ENCODE results near the gene NCF4.

The NCF4 gene

GRCh38 chr22:36863281-36863680, 2.5 kb downstream of the NCF4 start:
- in situ Hi-C loops (cut with MboI; ENCODE audit: low sequenced_read_pairs), result no loop called here
- no peaks in the 10 kb centered on the region for H3K9me3 ChIP-seq
- H3K4me3 ChIP-seq, result no peak overlapping the region
- no peaks in the 10 kb centered on the region for H3K4me1 ChIP-seq
- 0 out of 2 replicates have a peak, but pooled peaks cover 3% of the 10 kb centered on the region for H3K27me3 ChIP-seq (ENCODE audit: low read depth)
- no peak for DNase-seq (ENCODE audit: low spot score in 2 of 2)
- no peaks in the 10 kb centered on the region for H3K36me3 ChIP-seq (replicated peaks)

- H3K36me3 ChIP-seq (replicated peaks), result no peaks in the 10 kb centered on the region
- no peaks in the 10 kb centered on the region for H3K9me3 ChIP-seq
- no peaks in the 10 kb centered on the region for H3K4me1 ChIP-seq
- DNase-seq (ENCODE audit: low spot score in 2 of 2), result no peak
- H3K4me3 ChIP-seq, result no peak overlapping the region
- in situ Hi-C loops (cut with MboI; ENCODE audit: low sequenced_read_pairs), result no loop called here
- H3K27me3 ChIP-seq (ENCODE audit: low read depth), result no peaks in the 10 kb centered on the region
Observed at GRCh38 chr22:36863979-36864378, 3.2 kb downstream of the NCF4 start.

DNA sequence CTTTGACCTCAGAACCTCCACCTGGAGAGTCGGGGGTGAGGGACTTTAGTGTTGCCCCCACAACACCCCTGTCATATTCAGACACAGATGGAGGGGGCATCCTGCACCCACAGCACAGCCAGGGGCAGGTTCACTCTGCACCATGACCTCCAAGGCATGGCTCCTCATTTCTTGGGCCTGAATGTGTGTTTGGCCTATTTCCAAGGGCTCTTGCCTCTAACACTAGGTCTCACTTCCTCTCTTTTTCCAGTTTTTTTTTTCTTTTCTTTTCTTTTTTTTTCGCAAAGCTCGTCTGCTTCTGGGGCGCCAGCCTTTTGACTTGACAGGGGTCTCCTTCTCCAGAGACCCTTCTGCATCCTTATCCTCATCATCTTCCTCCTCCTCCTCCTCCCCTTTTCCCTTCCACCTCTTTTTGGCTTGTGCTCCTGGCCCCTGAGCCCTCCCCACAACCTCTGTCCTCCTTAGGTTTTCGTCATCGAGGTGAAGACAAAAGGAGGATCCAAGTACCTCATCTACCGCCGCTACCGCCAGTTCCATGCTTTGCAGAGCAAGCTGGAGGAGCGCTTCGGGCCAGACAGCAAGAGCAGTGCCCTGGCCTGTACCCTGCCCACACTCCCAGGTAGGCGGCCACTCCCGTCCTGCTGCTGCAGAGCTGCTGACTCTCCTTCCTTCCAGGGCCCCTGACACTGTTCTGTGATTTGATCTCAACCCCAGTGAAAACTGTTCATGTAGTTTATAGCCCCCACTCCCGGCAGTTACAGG, 3.8 kb downstream of the NCF4 start:
- Histone ChIP-seq H3K4me3 (no peak overlapping the region), H3K9me3 (no peaks in the 10 kb centered on the region), H3K36me3 (replicated peaks) (no peaks in the 10 kb centered on the region), H3K27me3 (ENCODE audit: low read depth) (no peaks in the 10 kb centered on the region), H3K4me1 (no peaks in the 10 kb centered on the region)
- in situ Hi-C loops (cut with MboI; ENCODE audit: low sequenced_read_pairs), result no loop called here
- DNase-seq (ENCODE audit: low spot score in 2 of 2), result no peak

- Histone ChIP-seq H3K27me3 (ENCODE audit: low read depth) (no peaks in the 10 kb centered on the region), H3K9me3 (no peaks in the 10 kb centered on the region), H3K4me3 (no peak overlapping the region), H3K4me1 (no peaks in the 10 kb centered on the region), H3K36me3 (replicated peaks) (no peaks in the 10 kb centered on the region)
- no peak for DNase-seq (ENCODE audit: low spot score in 2 of 2)
- in situ Hi-C loops (cut with MboI; ENCODE audit: low sequenced_read_pairs), result no loop called here
Observed at GRCh38 chr22:36865346-36865745, 4.5 kb downstream of the NCF4 start.

- in situ Hi-C loops (cut with MboI; ENCODE audit: low sequenced_read_pairs), result no loop called here
- H3K4me1 ChIP-seq, result no peaks in the 10 kb centered on the region
- no peaks in the 10 kb centered on the region for H3K27me3 ChIP-seq (ENCODE audit: low read depth)
- H3K9me3 ChIP-seq, result no peaks in the 10 kb centered on the region
- no peak overlapping the region for H3K4me3 ChIP-seq
- no peak for DNase-seq (ENCODE audit: low spot score in 2 of 2)
- H3K36me3 ChIP-seq (replicated peaks), result no peaks in the 10 kb centered on the region
Observed at GRCh38 chr22:36867695-36868094, 6.9 kb downstream of the NCF4 start.

- Histone ChIP-seq H3K27me3 (ENCODE audit: low read depth) (no peaks in the 10 kb centered on the region), H3K9me3 (no peaks in the 10 kb centered on the region), H3K4me3 (no peak overlapping the region), H3K4me1 (no peaks in the 10 kb centered on the region), H3K36me3 (replicated peaks) (no peaks in the 10 kb centered on the region)
- no peak for DNase-seq (ENCODE audit: low spot score in 2 of 2)
- in situ Hi-C loops (cut with MboI; ENCODE audit: low sequenced_read_pairs), result no loop called here
Observed at GRCh38 chr22:36868546-36869181, 7.9 kb downstream of the NCF4 start.

- Histone ChIP-seq H3K9me3 (no peaks in the 10 kb centered on the region), H3K36me3 (replicated peaks) (no peaks in the 10 kb centered on the region), H3K4me3 (no peak overlapping the region), H3K4me1 (no peaks in the 10 kb centered on the region), H3K27me3 (ENCODE audit: low read depth) (no peaks in the 10 kb centered on the region)
- no peak for DNase-seq (ENCODE audit: low spot score in 2 of 2)
- in situ Hi-C loops (cut with MboI; ENCODE audit: low sequenced_read_pairs), result no loop called here
Observed at GRCh38 chr22:36870250-36870649, 9.4 kb downstream of the NCF4 start.

DNA sequence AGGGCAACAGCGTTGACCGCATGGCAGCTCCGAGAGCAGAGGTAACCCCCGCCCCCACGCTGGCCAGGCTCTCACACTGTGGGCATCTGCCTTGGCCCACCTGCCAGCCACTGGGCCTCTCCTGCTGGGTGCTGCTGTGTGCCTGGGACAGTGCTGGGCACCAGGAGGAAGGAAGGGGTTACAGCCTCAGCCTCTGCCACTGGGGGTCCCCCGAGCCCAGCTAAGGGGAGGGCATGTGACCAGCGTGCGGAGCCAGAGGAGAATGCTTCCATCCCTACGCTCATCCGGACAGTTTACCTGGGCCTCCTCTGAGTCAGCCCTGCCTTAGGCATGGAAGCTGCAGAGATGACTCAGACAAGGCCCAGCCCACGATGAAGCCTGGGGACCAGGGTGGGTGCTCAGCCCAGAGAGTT, 10.9 kb downstream of the NCF4 start:
- in situ Hi-C loops (cut with MboI; ENCODE audit: low sequenced_read_pairs), result no loop called here
- DNase-seq (ENCODE audit: low spot score in 2 of 2), result no peak
- Histone ChIP-seq H3K36me3 (replicated peaks) (no peaks in the 10 kb centered on the region), H3K4me3 (no peak overlapping the region), H3K4me1 (no peaks in the 10 kb centered on the region), H3K27me3 (ENCODE audit: low read depth) (no peaks in the 10 kb centered on the region), H3K9me3 (no peaks in the 10 kb centered on the region)

DNA sequence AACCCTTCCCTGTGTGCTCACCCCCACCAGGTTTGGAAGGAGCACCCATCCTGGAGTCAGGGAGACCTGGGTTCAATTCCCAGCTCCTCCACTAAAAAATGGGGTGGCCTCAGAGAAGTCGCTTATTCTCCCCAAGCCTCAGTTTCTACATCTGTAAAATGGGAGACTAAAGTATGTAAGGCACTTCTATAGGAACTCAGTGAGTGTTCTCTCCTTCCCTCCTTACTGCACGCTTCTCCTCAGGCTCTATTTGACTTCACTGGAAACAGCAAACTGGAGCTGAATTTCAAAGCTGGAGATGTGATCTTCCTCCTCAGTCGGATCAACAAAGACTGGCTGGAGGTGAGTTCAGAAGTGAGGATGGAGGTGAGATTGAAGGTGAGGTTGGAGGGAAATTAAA, 11.3 kb downstream of the NCF4 start:
- no peak overlapping the region for H3K4me3 ChIP-seq
- H3K4me1 ChIP-seq, result no peaks in the 10 kb centered on the region
- H3K36me3 ChIP-seq (replicated peaks), result no peaks in the 10 kb centered on the region
- DNase-seq (ENCODE audit: low spot score in 2 of 2), result no peak
- H3K27me3 ChIP-seq (ENCODE audit: low read depth), result no peaks in the 10 kb centered on the region
- in situ Hi-C loops (cut with MboI; ENCODE audit: low sequenced_read_pairs), result no loop called here
- no peaks in the 10 kb centered on the region for H3K9me3 ChIP-seq

- Histone ChIP-seq H3K9me3 (no peaks in the 10 kb centered on the region), H3K4me3 (no peak overlapping the region), H3K4me1 (no peaks in the 10 kb centered on the region), H3K36me3 (replicated peaks) (no peaks in the 10 kb centered on the region), H3K27me3 (ENCODE audit: low read depth) (no peaks in the 10 kb centered on the region)
- in situ Hi-C loops (cut with MboI; ENCODE audit: low sequenced_read_pairs), result no loop called here
- DNase-seq (ENCODE audit: low spot score in 2 of 2), result no peak
Observed at GRCh38 chr22:36872866-36873498, 12.2 kb downstream of the NCF4 start.

GRCh38 chr22:36873614-36874308, 13.0 kb downstream of the NCF4 start:
- no peaks in the 10 kb centered on the region for H3K36me3 ChIP-seq (replicated peaks)
- H3K4me3 ChIP-seq, result no peak overlapping the region
- H3K27me3 ChIP-seq (ENCODE audit: low read depth), result 0 out of 2 replicates have a peak, but pooled peaks cover 2% of the 10 kb centered on the region
- in situ Hi-C loops (cut with MboI; ENCODE audit: low sequenced_read_pairs), result no loop called here
- no peaks in the 10 kb centered on the region for H3K9me3 ChIP-seq
- DNase-seq (ENCODE audit: low spot score in 2 of 2), result peak; percentile 19 to 25
- H3K4me1 ChIP-seq, result no peaks in the 10 kb centered on the region

DNA sequence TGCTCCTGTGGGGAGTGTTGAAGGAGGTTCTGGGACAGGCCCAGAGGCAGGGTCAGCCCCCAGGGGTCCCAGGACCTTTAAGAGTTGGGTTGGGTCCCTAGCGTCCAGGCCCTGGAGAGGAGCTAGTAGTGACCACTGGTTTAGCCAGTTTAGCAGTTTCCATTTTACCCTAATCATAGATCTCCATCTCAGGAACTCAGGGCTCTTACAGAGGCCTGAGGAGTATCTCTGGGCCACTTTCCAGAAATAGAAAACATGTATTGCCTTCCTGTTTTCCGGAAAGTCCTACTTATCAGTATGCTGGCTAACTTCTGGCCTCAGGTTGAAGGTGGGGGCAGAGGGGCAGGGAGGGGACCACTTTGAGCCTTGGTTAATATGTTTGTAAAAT, 13.5 kb downstream of the NCF4 start:
- Histone ChIP-seq H3K27me3 (ENCODE audit: low read depth) (0 out of 2 replicates have a peak, but pooled peaks cover 2% of the 10 kb centered on the region), H3K36me3 (replicated peaks) (no peaks in the 10 kb centered on the region), H3K4me3 (no peak overlapping the region), H3K9me3 (no peaks in the 10 kb centered on the region), H3K4me1 (no peaks in the 10 kb centered on the region)
- in situ Hi-C loops (cut with MboI; ENCODE audit: low sequenced_read_pairs), result no loop called here
- no peak for DNase-seq (ENCODE audit: low spot score in 2 of 2)

GRCh38 chr22:36874736-36875135, 13.9 kb downstream of the NCF4 start:
- no peaks in the 10 kb centered on the region for H3K9me3 ChIP-seq
- in situ Hi-C loops (cut with MboI; ENCODE audit: low sequenced_read_pairs), result no loop called here
- DNase-seq (ENCODE audit: low spot score in 2 of 2), result no peak
- 0 out of 2 replicates have a peak, but pooled peaks cover 2% of the 10 kb centered on the region for H3K27me3 ChIP-seq (ENCODE audit: low read depth)
- no peak overlapping the region for H3K4me3 ChIP-seq
- H3K4me1 ChIP-seq, result no peaks in the 10 kb centered on the region
- H3K36me3 ChIP-seq (replicated peaks), result no peaks in the 10 kb centered on the region

DNA sequence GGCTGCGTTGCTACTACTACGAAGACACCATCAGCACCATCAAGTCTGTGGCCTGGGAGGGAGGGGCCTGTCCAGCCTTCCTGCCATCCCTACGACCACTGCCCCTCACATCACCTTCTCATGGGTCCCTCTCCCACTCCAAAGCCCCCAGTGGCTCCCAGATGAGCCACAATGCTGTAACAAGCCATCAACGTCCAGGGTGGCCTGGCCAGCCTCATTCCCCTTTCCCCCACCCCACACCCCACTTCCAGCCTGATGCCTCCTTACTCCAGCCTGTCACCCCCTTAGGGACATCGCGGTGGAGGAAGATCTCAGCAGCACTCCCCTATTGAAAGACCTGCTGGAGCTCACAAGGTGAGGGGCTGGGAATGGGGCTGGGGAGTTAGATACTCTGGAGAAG, 14.9 kb downstream of the NCF4 start:
- DNase-seq (ENCODE audit: low spot score in 2 of 2), result no peak
- Histone ChIP-seq H3K27me3 (ENCODE audit: low read depth) (0 out of 2 replicates have a peak, but pooled peaks cover 2% of the 10 kb centered on the region), H3K4me1 (no peaks in the 10 kb centered on the region), H3K4me3 (no peak overlapping the region), H3K36me3 (replicated peaks) (no peaks in the 10 kb centered on the region), H3K9me3 (no peaks in the 10 kb centered on the region)
- in situ Hi-C loops (cut with MboI; ENCODE audit: low sequenced_read_pairs), result no loop called here
